GM19043 (cell line): ENCODE measurements around the gene DPH6.
"Not testable (repeated sequence)": the region's sequence is repeated elsewhere in the genome, so short reads cannot be mapped to it uniquely, and the experiment has no call there.

Source experiments
- ATAC-seq: cut with Tn5 transposase; IDR thresholded peaks from one replicate; pipeline ENCODE4 v1.9.1; 2021; ENCODE audit warnings: low read depth; ENCODE audit not compliant: unreplicated experiment

Gene DPH6

GRCh38 chr15:35443376-35443775, 102.6 kb downstream of the DPH6 start:
- ATAC-seq, result no peak

- no peak for ATAC-seq
Observed at GRCh38 chr15:35442742-35443141, 103.2 kb downstream of the DPH6 start.

GRCh38 chr15:35441279-35441678, 104.7 kb downstream of the DPH6 start:
- not testable (repeated sequence) for ATAC-seq

GRCh38 chr15:35440265-35440664, 105.7 kb downstream of the DPH6 start:
- ATAC-seq, result no peak

GRCh38 chr15:35439291-35439690, 106.7 kb downstream of the DPH6 start:
- no peak for ATAC-seq

GRCh38 chr15:35437157-35437556, 108.8 kb downstream of the DPH6 start:
- no peak for ATAC-seq

- no peak for ATAC-seq
Observed at GRCh38 chr15:35436422-35436821, 109.5 kb downstream of the DPH6 start.

GRCh38 chr15:35431281-35431680, 114.7 kb downstream of the DPH6 start:
- ATAC-seq, result no peak

GRCh38 chr15:35430301-35430700, 115.7 kb downstream of the DPH6 start:
- no peak for ATAC-seq

- no peak for ATAC-seq
Observed at GRCh38 chr15:35427496-35427895, 118.5 kb downstream of the DPH6 start.

GRCh38 chr15:35427091-35427490, 118.9 kb downstream of the DPH6 start:
- ATAC-seq, result no peak

- ATAC-seq, result no peak
Observed at GRCh38 chr15:35410775-35411174, 135.2 kb downstream of the DPH6 start.

- no peak for ATAC-seq
Observed at GRCh38 chr15:35399901-35400300, 146.1 kb downstream of the DPH6 start.

GRCh38 chr15:35397027-35397426, 148.9 kb downstream of the DPH6 start:
- no peak for ATAC-seq

- ATAC-seq, result no peak
Observed at GRCh38 chr15:35394416-35394815, 151.5 kb downstream of the DPH6 start.

GRCh38 chr15:35393398-35393797, 152.6 kb downstream of the DPH6 start:
- ATAC-seq, result no peak

- ATAC-seq, result not testable (repeated sequence)
Observed at GRCh38 chr15:35391408-35391984, 154.5 kb downstream of the DPH6 start.

GRCh38 chr15:35383506-35383905, 162.5 kb downstream of the DPH6 start:
- no peak for ATAC-seq

- no peak for ATAC-seq
Observed at GRCh38 chr15:35381328-35381727, 164.6 kb downstream of the DPH6 start.

- no peak for ATAC-seq
Observed at GRCh38 chr15:35379972-35380371, 166.0 kb downstream of the DPH6 start.

- ATAC-seq, result not testable (repeated sequence)
Observed at GRCh38 chr15:35378454-35378853, 167.5 kb downstream of the DPH6 start.

GRCh38 chr15:35376707-35377106, 169.3 kb downstream of the DPH6 start:
- no peak for ATAC-seq

GRCh38 chr15:35374661-35375060, 171.3 kb downstream of the DPH6 start:
- ATAC-seq, result no peak
